NCI-H510A (cell line): ENCODE data around the gene CENPA.
"Not testable (repeated sequence)": the region's sequence is repeated elsewhere in the genome, so short reads cannot be mapped to it uniquely, and the experiment has no call there.

Experiments
- DNase-seq: peaks from one replicate; lab custom pipeline; 2025; lab: John Stamatoyannopoulos, UW

The CENPA gene

GRCh38 chr2:26792720-26793119 lies 6.9 kb downstream of the CENPA start:
- no peak for DNase-seq

GRCh38 chr2:26793518-26793917 lies 7.7 kb downstream of the CENPA start:
- DNase-seq: no peak

- DNase-seq: not testable (repeated sequence)
Observed at GRCh38 chr2:26795135-26795534, 9.3 kb downstream of the CENPA start.

- DNase-seq: no peak
Observed at GRCh38 chr2:26801328-26801727, 15.5 kb downstream of the CENPA start.

GRCh38 chr2:26801796-26802195 lies 15.9 kb downstream of the CENPA start:
- DNase-seq: no peak

- no peak for DNase-seq
Observed at GRCh38 chr2:26805241-26805676, 19.4 kb downstream of the CENPA start.

GRCh38 chr2:26807788-26808460 lies 22.1 kb downstream of the CENPA start:
- no peak for DNase-seq

GRCh38 chr2:26809211-26809610 lies 23.4 kb downstream of the CENPA start:
- DNase-seq: no peak

- DNase-seq: no peak
Observed at GRCh38 chr2:26809876-26810577, 24.2 kb downstream of the CENPA start.

GRCh38 chr2:26811261-26811660 lies 25.4 kb downstream of the CENPA start:
- no peak for DNase-seq

GRCh38 chr2:26811791-26812694 lies 26.2 kb downstream of the CENPA start:
- no peak for DNase-seq

GRCh38 chr2:26812731-26813130 lies 26.9 kb downstream of the CENPA start:
- DNase-seq: no peak

GRCh38 chr2:26814072-26814765 lies 28.4 kb downstream of the CENPA start:
- not testable (repeated sequence) for DNase-seq

GRCh38 chr2:26816893-26817292 lies 31.0 kb downstream of the CENPA start:
- no peak for DNase-seq

GRCh38 chr2:26818255-26818654 lies 32.4 kb downstream of the CENPA start:
- no peak for DNase-seq

- no peak for DNase-seq
Observed at GRCh38 chr2:26818972-26819371, 33.1 kb downstream of the CENPA start.

- no peak for DNase-seq
Observed at GRCh38 chr2:26820932-26821331, 35.1 kb downstream of the CENPA start.

GRCh38 chr2:26822877-26823276 lies 37.0 kb downstream of the CENPA start:
- no peak for DNase-seq

GRCh38 chr2:26838121-26838906 lies 52.5 kb downstream of the CENPA start:
- DNase-seq: no peak

- DNase-seq: no peak
Observed at GRCh38 chr2:26840937-26841610, 55.2 kb downstream of the CENPA start.

- no peak for DNase-seq
Observed at GRCh38 chr2:26843041-26843440, 57.2 kb downstream of the CENPA start.
